ENCODE data around the gene EEA1. TPM values are rescaled to one million over a fixed set of nuclear protein-coding genes. Genes with fewer than 3 reads are reported as not detected.

EEA1 gene
- polyA plus RNA-seq, 2 of the 4 experiments (the other 2 are of a cell fraction): 6.6 to 8.1 TPM

- FAIRE-seq: no peak
- CTCF ChIA-PET: interaction anchor here (0.7 to 2.3 kb wide), 15 partner anchors 8 to 1318 kb away, joined by 3 to 15 read pairs (median 4); no protein-coding TSS in a partner anchor
- 95% methylated on average over 1 of the region's 1 CpG for WGBS (ENCODE audit: missing lambda C conversion rate)
These were observed 144.7 kb downstream of the EEA1 start for GRCh38 chr12:92784356-92784755.

GRCh38 chr12:92779902-92780301, 149.2 kb downstream of the EEA1 start:
- H3K9me3 ChIP-seq: no peaks in the 10 kb centered on the region
- POLR2A ChIA-PET: no interaction called here
- no peak overlapping the region for H3K4me3 ChIP-seq
- CTCF ChIA-PET: no interaction called here
- peaks cover 8% of the 10 kb centered on the region; the same call in 1 of the 3 replicates for H3K4me1 ChIP-seq
- no peak overlapping the region for H3K27ac ChIP-seq
- H3K4me2 ChIP-seq: no peak overlapping the region
- WGBS (ENCODE audit: missing lambda C conversion rate): 81% methylated on average over 1 of the region's 1 CpG
- no peak for TF ChIP-seq RNF2 (IDR thresholded peaks at IDR 0.05; ENCODE audit: borderline replicate concordance, low read depth)
- no peak for TF ChIP-seq PHF8 (IDR thresholded peaks at IDR 0.05; ENCODE audit: borderline replicate concordance, low read depth)
- no peak for TF ChIP-seq ZNF302 (CRISPR knock-in tag; IDR thresholded peaks at IDR 0.05)
- peak in 1 of 2 experiments; percentile 39; a peak in 2 of 4 replicates for TF ChIP-seq CEBPB (IDR thresholded peaks at IDR 0.05)
- no peak for TF ChIP-seq TP53 (CRISPR knock-in tag; IDR thresholded peaks at IDR 0.05)
- TF ChIP-seq JUNB (IDR thresholded peaks at IDR 0.05): no peak
- ATAC-seq: no peak
- FAIRE-seq: no peak
- no peak for DNase-seq (ENCODE audit: low read depth in 1 of 2, low spot score in 1 of 2)

More at GRCh38 chr12:92784356-92784755, 144.7 kb downstream of the EEA1 start:
- POLR2A ChIA-PET: no interaction called here
- peaks cover 8% of the 10 kb centered on the region; the same call in 1 of the 3 replicates for H3K4me1 ChIP-seq
- 0 out of 6 replicates have a peak overlapping the region, but pooled peaks of 1 of the 2 experiments have one; percentile 5 for H3K27ac ChIP-seq
- no peaks in the 10 kb centered on the region for H3K9me3 ChIP-seq
- no peak overlapping the region for H3K4me3 ChIP-seq
- TF ChIP-seq EP300 (IDR thresholded peaks at IDR 0.05): no peak
- TF ChIP-seq ESRRA (IDR thresholded peaks at IDR 0.05; ENCODE audit: borderline replicate concordance, low read length): no peak
- TF ChIP-seq HOXA7 (CRISPR knock-in tag; IDR thresholded peaks at IDR 0.05): no peak
- TF ChIP-seq USF2 (IDR thresholded peaks at IDR 0.05): no peak
- TF ChIP-seq E2F6 (IDR thresholded peaks at IDR 0.05; ENCODE audit: borderline replicate concordance, low read depth): no peak
- TF ChIP-seq TP53 (CRISPR knock-in tag; IDR thresholded peaks at IDR 0.05): no peak
- TF ChIP-seq REST (IDR thresholded peaks at IDR 0.05): no peak
- TF ChIP-seq ATOH8 (CRISPR knock-in tag; IDR thresholded peaks at IDR 0.05; ENCODE audit: low read depth): no peak
- TF ChIP-seq PBX3 (IDR thresholded peaks at IDR 0.05): no peak
- no peak for TF ChIP-seq NPAS2 (CRISPR knock-in tag; IDR thresholded peaks at IDR 0.05; ENCODE audit: borderline replicate concordance)
- H3K4me2 ChIP-seq: no peak overlapping the region
- ATAC-seq: no peak
- DNase-seq (ENCODE audit: low read depth in 1 of 2, low spot score in 1 of 2): no peak

- 90% methylated on average over 3 of the region's 3 CpGs for WGBS (ENCODE audit: missing lambda C conversion rate)
- CTCF ChIA-PET: interaction anchor here (1.8 kb wide), 1 partner anchor 641 kb away, joined by 5 read pairs; no protein-coding TSS in a partner anchor
- Histone ChIP-seq H3K27ac (no peak overlapping the region), H3K4me3 (no peak overlapping the region), H3K9me3 (no peaks in the 10 kb centered on the region), H3K4me2 (no peak overlapping the region), H3K4me1 (no peaks in the 10 kb centered on the region)
- ATAC-seq (no peak), DNase-seq (ENCODE audit: low read depth in 1 of 2, low spot score in 1 of 2) (no peak), FAIRE-seq (no peak)
- POLR2A ChIA-PET: no interaction called here
- TF ChIP-seq RCOR1 (IDR thresholded peaks at IDR 0.05; ENCODE audit: low read depth, low read length): no peak
- no peak for TF ChIP-seq HES2 (IDR thresholded peaks at IDR 0.05)
- no peak for TF ChIP-seq RAD21 (conservative IDR thresholded peaks at IDR 0.05 in 1 of 2, IDR thresholded peaks at IDR 0.05 in 1 of 2)
- TF ChIP-seq HEYL (CRISPR knock-in tag; IDR thresholded peaks at IDR 0.05): no peak
- TF ChIP-seq MAFK (IDR thresholded peaks at IDR 0.05; ENCODE audit: partially characterized antibody): no peak
- TF ChIP-seq JUN (IDR thresholded peaks at IDR 0.05): no peak
- no peak for TF ChIP-seq CHD2 (IDR thresholded peaks at IDR 0.05; ENCODE audit: low read length, partially characterized antibody)
- no peak for TF ChIP-seq PHF8 (IDR thresholded peaks at IDR 0.05; ENCODE audit: borderline replicate concordance, low read depth)
- no peak for TF ChIP-seq POLR2AphosphoS2 (conservative IDR thresholded peaks at IDR 0.05; ENCODE audit: low read length)
- TF ChIP-seq FOSB (CRISPR knock-in tag; IDR thresholded peaks at IDR 0.05): no peak
- TF ChIP-seq RFX5 (IDR thresholded peaks at IDR 0.05): no peak
- TF ChIP-seq SREBF2 (IDR thresholded peaks at IDR 0.05): no peak
- no peak for TF ChIP-seq EP300 (IDR thresholded peaks at IDR 0.05)
- no peak for TF ChIP-seq FOXS1 (CRISPR knock-in tag; IDR thresholded peaks at IDR 0.05)
- no peak for TF ChIP-seq CHD4 (IDR thresholded peaks at IDR 0.05; ENCODE audit: borderline replicate concordance)
These were observed 150.6 kb downstream of the EEA1 start for GRCh38 chr12:92778525-92778924.

All from A549 (cell line).